ENCODE results near the gene RNF113A. TPM values are rescaled to one million over a fixed set of nuclear protein-coding genes. Genes with fewer than 3 reads are reported as not detected.

Gene RNF113A
- polyA plus RNA-seq, 3 donors: 20.4 to 21.6 (median 21.5) TPM

GRCh38 chrX:119885554-119886428 lies 14.3 kb upstream of the RNF113A start:
- Histone ChIP-seq H4K20me1 (ENCODE audit: insufficient read depth, low read length) (no peaks in the 10 kb centered on the region), H3K27ac (ENCODE audit: low read depth in 1 of 2, low read length in 2 of 2) (no peak overlapping the region), H3K9ac (ENCODE audit: insufficient read depth, low read length, poor library complexity, severe bottlenecking) (no peak overlapping the region), H3K36me3 (replicated peaks in 1 of 2; ENCODE audit: control insufficient read depth in 1 of 2, insufficient read depth in 2 of 2, low read length in 2 of 2) (no peaks in the 10 kb centered on the region), H3K9me3 (replicated peaks in 1 of 2; ENCODE audit: control insufficient read depth in 1 of 2, insufficient read depth in 1 of 2, low read length in 2 of 2) (no peaks in the 10 kb centered on the region), H2AFZ (ENCODE audit: insufficient read depth, low read depth, low read length, poor library complexity, severe bottlenecking) (peak overlapping the region; percentile 15), H3K4me2 (replicated peaks; ENCODE audit: extremely low read depth, low read length, poor library complexity, severe bottlenecking) (peak overlapping the region; percentile 36), H3K4me1 (ENCODE audit: control insufficient read depth in 1 of 2, insufficient read depth in 2 of 2, low read length in 2 of 2) (peaks cover 0 to 9% of the 10 kb centered on the region in 2 donors), H3K79me2 (ENCODE audit: insufficient read depth, low read length) (no peaks in the 10 kb centered on the region), H3K27me3 (ENCODE audit: control insufficient read depth in 2 of 2, insufficient read depth in 2 of 2, low read length in 2 of 2) (no peaks in the 10 kb centered on the region), H3K4me3 (replicated peaks in 1 of 3; ENCODE audit: low read depth in 2 of 3, low read length in 3 of 3) (peak overlapping the region; percentile 12 to 35 (median 24))
- Mint-ChIP-seq H3K27ac (no peak overlapping the region), H3K4me3 (no peak overlapping the region), H3K4me1 (peaks cover 8% of the 10 kb centered on the region), H3K27me3 (ENCODE audit: low read depth in 3 of 3) (peaks cover 0 to 22% (median 19%) of the 10 kb centered on the region in 3 donors), H3K9me3 (peaks cover 0 to 9% (median 0%) of the 10 kb centered on the region in 7 donors), H3K36me3 (no peaks in the 10 kb centered on the region)
- peak; percentile 29 to 52 (median 47) for DNase-seq
- intact Hi-C loops (cut with micrococcal nuclease): no loop called here
- TF ChIP-seq CTCF (IDR thresholded peaks at IDR 0.05): no peak
- 20% methylated on average over 1 of the region's 11 CpGs for WGBS (ENCODE audit: insufficient coverage)

GRCh38 chrX:119880552-119881437 lies 9.3 kb upstream of the RNF113A start:
- Histone ChIP-seq H3K4me3 (replicated peaks in 1 of 3; ENCODE audit: low read depth in 2 of 3, low read length in 3 of 3) (no peak overlapping the region), H3K9me3 (replicated peaks in 1 of 2; ENCODE audit: control insufficient read depth in 1 of 2, insufficient read depth in 1 of 2, low read length in 2 of 2) (no peaks in the 10 kb centered on the region), H4K20me1 (ENCODE audit: insufficient read depth, low read length) (no peaks in the 10 kb centered on the region), H3K9ac (ENCODE audit: insufficient read depth, low read length, poor library complexity, severe bottlenecking) (no peak overlapping the region), H3K79me2 (ENCODE audit: insufficient read depth, low read length) (peaks cover 1% of the 10 kb centered on the region), H3K27ac (ENCODE audit: low read depth in 1 of 2, low read length in 2 of 2) (no peak overlapping the region), H2AFZ (ENCODE audit: insufficient read depth, low read depth, low read length, poor library complexity, severe bottlenecking) (no peak overlapping the region), H3K36me3 (replicated peaks in 1 of 2; ENCODE audit: control insufficient read depth in 1 of 2, insufficient read depth in 2 of 2, low read length in 2 of 2) (peaks cover 3 to 17% of the 10 kb centered on the region in 2 donors), H3K4me2 (replicated peaks; ENCODE audit: extremely low read depth, low read length, poor library complexity, severe bottlenecking) (no peak overlapping the region), H3K27me3 (ENCODE audit: control insufficient read depth in 2 of 2, insufficient read depth in 2 of 2, low read length in 2 of 2) (no peaks in the 10 kb centered on the region), H3K4me1 (ENCODE audit: control insufficient read depth in 1 of 2, insufficient read depth in 2 of 2, low read length in 2 of 2) (peaks cover 0 to 7% of the 10 kb centered on the region in 2 donors)
- Mint-ChIP-seq H3K4me1 (peaks cover 15% of the 10 kb centered on the region), H3K4me3 (no peak overlapping the region), H3K27ac (peak overlapping the region in 2 of 7 donors; percentile 30 to 38), H3K36me3 (peaks cover 13 to 25% of the 10 kb centered on the region in 2 donors), H3K27me3 (ENCODE audit: low read depth in 3 of 3) (peaks cover 0 to 5% (median 0%) of the 10 kb centered on the region in 3 donors), H3K9me3 (no peaks in the 10 kb centered on the region)
- 73% methylated on average over 9 of the region's 11 CpGs for WGBS (ENCODE audit: insufficient coverage)
- intact Hi-C loops (cut with micrococcal nuclease): no loop called here
- peak; percentile 63 for TF ChIP-seq CTCF (IDR thresholded peaks at IDR 0.05)
- peak; percentile 38 to 46 (median 46) for DNase-seq

Data from CD14-positive monocyte (primary cell).